Measurements from ENCODE around the gene STX3. TPM values are rescaled to one million over a fixed set of nuclear protein-coding genes. Genes with fewer than 3 reads are reported as not detected.
"Not testable (repeated sequence)": the region's sequence is repeated elsewhere in the genome, so short reads cannot be mapped to it uniquely, and the experiment has no call there.

STX3 gene
- total RNA-seq, 1 donor from 2014 or later = 2.6 TPM

DNA sequence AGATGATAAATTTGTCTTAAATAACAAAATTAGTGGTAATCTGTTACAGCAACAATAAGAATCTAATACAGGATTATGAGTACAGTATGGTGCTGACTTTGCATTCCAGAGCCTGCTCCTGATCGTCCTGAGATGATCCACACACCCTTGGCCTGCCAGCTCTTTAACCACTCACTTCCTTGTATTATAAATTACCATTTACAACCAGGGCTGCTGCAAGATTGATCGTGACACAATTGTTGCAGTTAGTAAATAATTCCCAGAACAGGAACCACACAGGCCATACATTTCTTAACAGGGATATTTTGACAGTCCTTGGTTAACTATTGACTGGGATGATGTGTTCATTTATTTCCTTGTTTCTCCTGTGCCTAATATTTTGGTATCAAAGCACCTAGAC is 94.0 kb downstream of the STX3 start:
- Histone ChIP-seq H3K4me3 (ENCODE audit: low read length in 3 of 3) (no peak overlapping the region), H3K27ac (ENCODE audit: low read depth, low read length) (no peak overlapping the region), H3K27me3 (ENCODE audit: control insufficient read depth in 3 of 3, insufficient read depth in 3 of 3, low read length in 3 of 3) (no peaks in the 10 kb centered on the region), H3K4me1 (ENCODE audit: control insufficient read depth in 3 of 3, insufficient read depth in 3 of 3, low read length in 3 of 3) (no peaks in the 10 kb centered on the region), H3K9me3 (ENCODE audit: control insufficient read depth in 3 of 3, low read length in 3 of 3) (no peaks in the 10 kb centered on the region), H3K36me3 (ENCODE audit: control insufficient read depth in 3 of 3, insufficient read depth in 3 of 3, low read length in 3 of 3) (no peaks in the 10 kb centered on the region), H3K9ac (ENCODE audit: low read depth in 1 of 3, low read length in 3 of 3) (no peak overlapping the region)

DNA sequence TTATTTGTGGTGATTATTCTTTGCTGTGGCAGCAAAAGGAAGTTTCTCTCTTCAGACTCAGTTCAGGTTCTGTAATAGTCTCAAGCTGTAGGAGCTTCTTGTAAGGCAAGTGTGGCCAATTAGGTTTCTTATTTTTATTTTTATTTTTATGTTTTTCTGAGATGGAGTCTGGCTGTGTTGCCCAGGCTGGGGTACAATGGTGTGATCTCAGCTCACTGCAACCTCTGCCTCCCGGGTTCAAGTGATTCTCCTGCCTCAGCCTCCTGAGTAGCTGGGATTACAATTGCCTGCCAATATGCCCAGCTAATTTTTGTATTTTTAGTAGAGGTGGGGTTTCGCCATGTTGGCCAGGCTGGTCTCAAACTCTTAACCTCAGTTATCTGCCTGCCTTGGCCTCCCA is 94.4 kb downstream of the STX3 start:
- not testable (repeated sequence) for H3K36me3 ChIP-seq (ENCODE audit: control insufficient read depth in 3 of 3, insufficient read depth in 3 of 3, low read length in 3 of 3); H3K9me3 ChIP-seq (ENCODE audit: control insufficient read depth in 3 of 3, low read length in 3 of 3); H3K4me3 ChIP-seq (ENCODE audit: low read length in 3 of 3); H3K27ac ChIP-seq (ENCODE audit: low read depth, low read length); H3K4me1 ChIP-seq (ENCODE audit: control insufficient read depth in 3 of 3, insufficient read depth in 3 of 3, low read length in 3 of 3); H3K9ac ChIP-seq (ENCODE audit: low read depth in 1 of 3, low read length in 3 of 3); H3K27me3 ChIP-seq (ENCODE audit: control insufficient read depth in 3 of 3, insufficient read depth in 3 of 3, low read length in 3 of 3)

DNA sequence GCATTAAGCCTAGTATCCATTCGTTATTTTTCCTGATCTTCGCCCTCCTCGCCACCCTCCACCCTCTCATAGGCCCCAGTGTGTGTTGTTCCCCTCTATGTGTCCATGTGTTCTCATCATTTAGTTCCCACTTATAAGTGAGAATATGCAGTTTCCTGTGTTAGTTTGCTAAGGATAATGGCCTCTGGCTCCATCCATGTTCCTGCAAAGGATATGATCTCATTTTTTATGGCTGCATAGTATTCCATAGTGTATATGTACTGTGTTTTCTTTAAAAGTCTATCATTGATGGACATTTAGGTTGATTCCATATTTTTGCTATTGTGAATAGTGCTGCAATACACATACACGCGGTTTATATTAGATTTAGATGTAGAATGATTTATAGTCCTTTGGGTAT is 96.2 kb downstream of the STX3 start:
- not testable (repeated sequence) for H3K36me3 ChIP-seq (ENCODE audit: control insufficient read depth in 3 of 3, insufficient read depth in 3 of 3, low read length in 3 of 3); H3K27me3 ChIP-seq (ENCODE audit: control insufficient read depth in 3 of 3, insufficient read depth in 3 of 3, low read length in 3 of 3); H3K4me1 ChIP-seq (ENCODE audit: control insufficient read depth in 3 of 3, insufficient read depth in 3 of 3, low read length in 3 of 3)

DNA sequence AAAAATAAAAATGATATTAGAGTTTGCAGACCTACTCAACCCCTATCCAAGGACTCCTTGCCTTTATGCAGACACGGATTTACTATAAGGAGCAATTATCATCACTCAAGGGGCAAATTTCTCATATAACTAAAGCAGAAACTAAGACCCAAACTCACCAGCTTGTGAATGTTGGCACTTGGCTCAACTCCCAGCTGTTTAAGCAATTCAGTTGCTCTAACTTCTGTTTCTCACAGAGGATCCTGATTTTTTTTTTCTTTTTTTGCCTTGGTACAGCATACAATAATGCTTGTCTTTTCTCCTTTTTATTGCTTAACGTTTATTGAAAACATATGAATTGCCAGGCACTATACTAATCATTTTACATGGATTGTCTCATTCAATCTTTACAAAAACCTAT is 99.7 kb downstream of the STX3 start:
- H3K27ac ChIP-seq (ENCODE audit: low read depth, low read length) = no peak overlapping the region
- H3K27me3 ChIP-seq (ENCODE audit: control insufficient read depth in 3 of 3, insufficient read depth in 3 of 3, low read length in 3 of 3) = no peaks in the 10 kb centered on the region
- no peak overlapping the region for H3K9ac ChIP-seq (ENCODE audit: low read depth in 1 of 3, low read length in 3 of 3)
- H3K36me3 ChIP-seq (ENCODE audit: control insufficient read depth in 3 of 3, insufficient read depth in 3 of 3, low read length in 3 of 3) = no peaks in the 10 kb centered on the region
- H3K4me3 ChIP-seq (ENCODE audit: low read length in 3 of 3) = no peak overlapping the region
- H3K4me1 ChIP-seq (ENCODE audit: control insufficient read depth in 3 of 3, insufficient read depth in 3 of 3, low read length in 3 of 3) = no peaks in the 10 kb centered on the region
- no peaks in the 10 kb centered on the region for H3K9me3 ChIP-seq (ENCODE audit: control insufficient read depth in 3 of 3, low read length in 3 of 3)

More for the DNA sequence above, 96.2 kb downstream of the STX3 start:
- H3K9ac ChIP-seq (ENCODE audit: low read depth in 1 of 3, low read length in 3 of 3); H3K27ac ChIP-seq (ENCODE audit: low read depth, low read length); H3K9me3 ChIP-seq (ENCODE audit: control insufficient read depth in 3 of 3, low read length in 3 of 3); H3K4me3 ChIP-seq (ENCODE audit: low read length in 3 of 3): not testable (repeated sequence)

Other genes starting within 250 kb of the STX3 start
- not detected for gene OR4D9, start 243.8 kb upstream of the STX3 start, total RNA-seq
- gene OSBP, start 139.6 kb upstream of the STX3 start, total RNA-seq = 60.5 TPM
- 4.2 TPM for gene PATL1, start 86.3 kb upstream of the STX3 start, total RNA-seq
- not detected for gene OR10V1, start 41.5 kb upstream of the STX3 start, total RNA-seq
- 23.5 TPM for gene MRPL16, start 55.4 kb downstream of the STX3 start, total RNA-seq
- gene CBLIF, start 90.1 kb downstream of the STX3 start, total RNA-seq = not detected
- 1.6 TPM for gene TCN1, start 111.1 kb downstream of the STX3 start, total RNA-seq
- not detected for gene OOSP3, start 123.4 kb downstream of the STX3 start, total RNA-seq
- gene OOSP1, start 183.1 kb downstream of the STX3 start, total RNA-seq = not detected
- gene OOSP4A, start 208.7 kb downstream of the STX3 start, total RNA-seq = not detected

All from skeletal muscle tissue (tissue), 4 donors.